ENCODE data around the gene DDX1. TPM values are rescaled to one million over a fixed set of nuclear protein-coding genes. Genes with fewer than 3 reads are reported as not detected.

Gene DDX1
- total RNA-seq, 1 experiment from 2014 or later: 115 TPM

DNA sequence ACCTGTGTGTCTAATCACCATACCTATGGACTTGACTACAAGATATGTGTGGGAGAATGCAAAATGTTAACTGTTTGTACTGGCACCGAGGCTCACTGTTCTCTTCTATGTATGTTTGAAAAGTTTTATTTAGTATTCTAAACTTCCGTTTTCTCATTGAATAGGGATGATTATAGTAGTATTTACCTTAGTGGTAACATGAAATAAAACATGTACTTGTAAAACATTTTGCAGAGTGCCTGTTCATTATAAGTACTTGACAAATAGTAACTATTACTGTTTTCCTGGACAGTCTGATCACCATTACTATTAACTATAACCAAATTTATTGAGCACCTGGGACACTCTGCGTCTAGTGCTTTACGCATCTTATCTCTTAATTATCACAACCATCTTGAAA lies 24.8 kb downstream of the DDX1 start (continued):
- TF ChIP-seq, protein P1, sequence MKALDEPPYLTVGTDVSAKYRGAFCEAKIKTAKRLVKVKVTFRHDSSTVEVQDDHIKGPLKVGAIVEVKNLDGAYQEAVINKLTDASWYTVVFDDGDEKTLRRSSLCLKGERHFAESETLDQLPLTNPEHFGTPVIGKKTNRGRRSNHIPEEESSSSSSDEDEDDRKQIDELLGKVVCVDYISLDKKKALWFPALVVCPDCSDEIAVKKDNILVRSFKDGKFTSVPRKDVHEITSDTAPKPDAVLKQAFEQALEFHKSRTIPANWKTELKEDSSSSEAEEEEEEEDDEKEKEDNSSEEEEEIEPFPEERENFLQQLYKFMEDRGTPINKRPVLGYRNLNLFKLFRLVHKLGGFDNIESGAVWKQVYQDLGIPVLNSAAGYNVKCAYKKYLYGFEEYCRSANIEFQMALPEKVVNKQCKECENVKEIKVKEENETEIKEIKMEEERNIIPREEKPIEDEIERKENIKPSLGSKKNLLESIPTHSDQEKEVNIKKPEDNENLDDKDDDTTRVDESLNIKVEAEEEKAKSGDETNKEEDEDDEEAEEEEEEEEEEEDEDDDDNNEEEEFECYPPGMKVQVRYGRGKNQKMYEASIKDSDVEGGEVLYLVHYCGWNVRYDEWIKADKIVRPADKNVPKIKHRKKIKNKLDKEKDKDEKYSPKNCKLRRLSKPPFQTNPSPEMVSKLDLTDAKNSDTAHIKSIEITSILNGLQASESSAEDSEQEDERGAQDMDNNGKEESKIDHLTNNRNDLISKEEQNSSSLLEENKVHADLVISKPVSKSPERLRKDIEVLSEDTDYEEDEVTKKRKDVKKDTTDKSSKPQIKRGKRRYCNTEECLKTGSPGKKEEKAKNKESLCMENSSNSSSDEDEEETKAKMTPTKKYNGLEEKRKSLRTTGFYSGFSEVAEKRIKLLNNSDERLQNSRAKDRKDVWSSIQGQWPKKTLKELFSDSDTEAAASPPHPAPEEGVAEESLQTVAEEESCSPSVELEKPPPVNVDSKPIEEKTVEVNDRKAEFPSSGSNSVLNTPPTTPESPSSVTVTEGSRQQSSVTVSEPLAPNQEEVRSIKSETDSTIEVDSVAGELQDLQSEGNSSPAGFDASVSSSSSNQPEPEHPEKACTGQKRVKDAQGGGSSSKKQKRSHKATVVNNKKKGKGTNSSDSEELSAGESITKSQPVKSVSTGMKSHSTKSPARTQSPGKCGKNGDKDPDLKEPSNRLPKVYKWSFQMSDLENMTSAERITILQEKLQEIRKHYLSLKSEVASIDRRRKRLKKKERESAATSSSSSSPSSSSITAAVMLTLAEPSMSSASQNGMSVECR (CRISPR knock-in tag; IDR thresholded peaks at IDR 0.05; ENCODE audit: borderline replicate concordance): no peak
- TF ChIP-seq, protein P2, sequence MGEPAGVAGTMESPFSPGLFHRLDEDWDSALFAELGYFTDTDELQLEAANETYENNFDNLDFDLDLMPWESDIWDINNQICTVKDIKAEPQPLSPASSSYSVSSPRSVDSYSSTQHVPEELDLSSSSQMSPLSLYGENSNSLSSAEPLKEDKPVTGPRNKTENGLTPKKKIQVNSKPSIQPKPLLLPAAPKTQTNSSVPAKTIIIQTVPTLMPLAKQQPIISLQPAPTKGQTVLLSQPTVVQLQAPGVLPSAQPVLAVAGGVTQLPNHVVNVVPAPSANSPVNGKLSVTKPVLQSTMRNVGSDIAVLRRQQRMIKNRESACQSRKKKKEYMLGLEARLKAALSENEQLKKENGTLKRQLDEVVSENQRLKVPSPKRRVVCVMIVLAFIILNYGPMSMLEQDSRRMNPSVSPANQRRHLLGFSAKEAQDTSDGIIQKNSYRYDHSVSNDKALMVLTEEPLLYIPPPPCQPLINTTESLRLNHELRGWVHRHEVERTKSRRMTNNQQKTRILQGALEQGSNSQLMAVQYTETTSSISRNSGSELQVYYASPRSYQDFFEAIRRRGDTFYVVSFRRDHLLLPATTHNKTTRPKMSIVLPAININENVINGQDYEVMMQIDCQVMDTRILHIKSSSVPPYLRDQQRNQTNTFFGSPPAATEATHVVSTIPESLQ (CRISPR knock-in tag; IDR thresholded peaks at IDR 0.05): no peak
- TF ChIP-seq, protein P3, sequence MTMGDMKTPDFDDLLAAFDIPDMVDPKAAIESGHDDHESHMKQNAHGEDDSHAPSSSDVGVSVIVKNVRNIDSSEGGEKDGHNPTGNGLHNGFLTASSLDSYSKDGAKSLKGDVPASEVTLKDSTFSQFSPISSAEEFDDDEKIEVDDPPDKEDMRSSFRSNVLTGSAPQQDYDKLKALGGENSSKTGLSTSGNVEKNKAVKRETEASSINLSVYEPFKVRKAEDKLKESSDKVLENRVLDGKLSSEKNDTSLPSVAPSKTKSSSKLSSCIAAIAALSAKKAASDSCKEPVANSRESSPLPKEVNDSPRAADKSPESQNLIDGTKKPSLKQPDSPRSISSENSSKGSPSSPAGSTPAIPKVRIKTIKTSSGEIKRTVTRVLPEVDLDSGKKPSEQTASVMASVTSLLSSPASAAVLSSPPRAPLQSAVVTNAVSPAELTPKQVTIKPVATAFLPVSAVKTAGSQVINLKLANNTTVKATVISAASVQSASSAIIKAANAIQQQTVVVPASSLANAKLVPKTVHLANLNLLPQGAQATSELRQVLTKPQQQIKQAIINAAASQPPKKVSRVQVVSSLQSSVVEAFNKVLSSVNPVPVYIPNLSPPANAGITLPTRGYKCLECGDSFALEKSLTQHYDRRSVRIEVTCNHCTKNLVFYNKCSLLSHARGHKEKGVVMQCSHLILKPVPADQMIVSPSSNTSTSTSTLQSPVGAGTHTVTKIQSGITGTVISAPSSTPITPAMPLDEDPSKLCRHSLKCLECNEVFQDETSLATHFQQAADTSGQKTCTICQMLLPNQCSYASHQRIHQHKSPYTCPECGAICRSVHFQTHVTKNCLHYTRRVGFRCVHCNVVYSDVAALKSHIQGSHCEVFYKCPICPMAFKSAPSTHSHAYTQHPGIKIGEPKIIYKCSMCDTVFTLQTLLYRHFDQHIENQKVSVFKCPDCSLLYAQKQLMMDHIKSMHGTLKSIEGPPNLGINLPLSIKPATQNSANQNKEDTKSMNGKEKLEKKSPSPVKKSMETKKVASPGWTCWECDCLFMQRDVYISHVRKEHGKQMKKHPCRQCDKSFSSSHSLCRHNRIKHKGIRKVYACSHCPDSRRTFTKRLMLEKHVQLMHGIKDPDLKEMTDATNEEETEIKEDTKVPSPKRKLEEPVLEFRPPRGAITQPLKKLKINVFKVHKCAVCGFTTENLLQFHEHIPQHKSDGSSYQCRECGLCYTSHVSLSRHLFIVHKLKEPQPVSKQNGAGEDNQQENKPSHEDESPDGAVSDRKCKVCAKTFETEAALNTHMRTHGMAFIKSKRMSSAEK (CRISPR knock-in tag; IDR thresholded peaks at IDR 0.05; ENCODE audit: borderline replicate concordance): no peak

DNA sequence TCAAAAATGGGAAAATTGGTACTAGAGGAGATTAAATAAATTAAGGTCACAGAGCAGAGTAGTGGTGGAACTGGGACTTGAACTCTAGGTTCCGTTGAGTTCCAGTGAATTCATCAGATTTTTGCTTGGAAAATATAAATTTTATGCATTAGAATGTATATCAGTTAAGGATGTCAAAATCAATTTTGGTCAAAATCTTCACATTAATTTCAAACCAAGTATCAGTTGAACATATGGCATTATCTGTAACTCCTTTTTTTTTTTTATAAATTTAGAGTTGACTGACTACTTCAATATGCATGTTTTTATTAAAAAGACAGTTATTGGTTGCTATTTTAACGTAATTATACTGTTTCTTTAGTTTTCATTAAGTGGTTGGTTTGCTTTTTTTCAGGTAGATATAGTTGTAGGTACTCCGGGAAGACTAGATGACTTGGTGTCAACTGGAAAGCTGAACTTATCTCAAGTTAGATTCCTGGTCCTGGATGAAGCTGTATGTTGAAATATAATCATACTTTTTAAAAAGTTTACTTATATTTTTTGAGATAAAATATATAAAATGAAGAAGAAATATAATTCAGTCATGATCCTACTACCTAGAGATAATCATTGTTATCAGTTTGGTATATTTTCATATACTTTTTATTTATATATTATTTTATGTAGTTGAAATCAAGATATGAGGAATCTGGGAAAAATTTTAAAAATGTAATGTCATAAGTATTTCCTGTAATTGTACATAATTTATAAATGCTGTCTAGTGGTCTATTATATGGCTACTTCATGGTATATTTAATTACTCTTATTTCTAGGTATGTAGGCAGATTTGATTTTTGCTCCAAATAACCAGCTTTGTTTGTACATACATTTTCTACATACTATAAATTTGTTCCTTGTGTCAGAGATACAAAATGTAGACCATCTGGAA lies 25.4 kb downstream of the DDX1 start:
- CTCF ChIA-PET: no interaction called here
- Mint-ChIP-seq H3K4me3 (no peak overlapping the region), H3K27ac (no peak overlapping the region), H3K9me3 (0 out of 2 replicates have a peak, but pooled peaks cover 3% of the 10 kb centered on the region), H3K27me3 (ENCODE audit: low read depth) (no peaks in the 10 kb centered on the region), H3K36me3 (peaks cover 53% of the 10 kb centered on the region), H3K4me1 (no peaks in the 10 kb centered on the region)
- DNase-seq (ENCODE audit: low spot score) (no peak), ATAC-seq (no peak)
- POLR2A ChIA-PET: no interaction called here
- no peak for TF ChIP-seq GABPB1 (CRISPR knock-in tag; IDR thresholded peaks at IDR 0.05)
- TF ChIP-seq NR2C2 (CRISPR knock-in tag; IDR thresholded peaks at IDR 0.05): no peak
- TF ChIP-seq, protein P4, sequence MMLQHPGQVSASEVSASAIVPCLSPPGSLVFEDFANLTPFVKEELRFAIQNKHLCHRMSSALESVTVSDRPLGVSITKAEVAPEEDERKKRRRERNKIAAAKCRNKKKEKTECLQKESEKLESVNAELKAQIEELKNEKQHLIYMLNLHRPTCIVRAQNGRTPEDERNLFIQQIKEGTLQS (CRISPR knock-in tag; conservative IDR thresholded peaks at IDR 0.05): no peak
- TF ChIP-seq, protein P3 (CRISPR knock-in tag; IDR thresholded peaks at IDR 0.05; ENCODE audit: borderline replicate concordance): no peak
- TF ChIP-seq NFYB (CRISPR knock-in tag; conservative IDR thresholded peaks at IDR 0.05; ENCODE audit: low read depth): no peak
- TF ChIP-seq, protein P5, sequence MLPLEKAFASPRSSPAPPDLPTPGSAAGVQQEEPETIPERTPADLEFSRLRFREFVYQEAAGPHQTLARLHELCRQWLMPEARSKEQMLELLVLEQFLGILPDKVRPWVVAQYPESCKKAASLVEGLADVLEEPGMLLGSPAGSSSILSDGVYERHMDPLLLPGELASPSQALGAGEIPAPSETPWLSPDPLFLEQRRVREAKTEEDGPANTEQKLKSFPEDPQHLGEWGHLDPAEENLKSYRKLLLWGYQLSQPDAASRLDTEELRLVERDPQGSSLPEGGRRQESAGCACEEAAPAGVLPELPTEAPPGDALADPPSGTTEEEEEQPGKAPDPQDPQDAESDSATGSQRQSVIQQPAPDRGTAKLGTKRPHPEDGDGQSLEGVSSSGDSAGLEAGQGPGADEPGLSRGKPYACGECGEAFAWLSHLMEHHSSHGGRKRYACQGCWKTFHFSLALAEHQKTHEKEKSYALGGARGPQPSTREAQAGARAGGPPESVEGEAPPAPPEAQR (CRISPR knock-in tag; IDR thresholded peaks at IDR 0.05): no peak
- TF ChIP-seq JUN (CRISPR knock-in tag; IDR thresholded peaks at IDR 0.05): no peak
- no peak for TF ChIP-seq JAZF1 (CRISPR knock-in tag; IDR thresholded peaks at IDR 0.05)
- TF ChIP-seq, protein P6, sequence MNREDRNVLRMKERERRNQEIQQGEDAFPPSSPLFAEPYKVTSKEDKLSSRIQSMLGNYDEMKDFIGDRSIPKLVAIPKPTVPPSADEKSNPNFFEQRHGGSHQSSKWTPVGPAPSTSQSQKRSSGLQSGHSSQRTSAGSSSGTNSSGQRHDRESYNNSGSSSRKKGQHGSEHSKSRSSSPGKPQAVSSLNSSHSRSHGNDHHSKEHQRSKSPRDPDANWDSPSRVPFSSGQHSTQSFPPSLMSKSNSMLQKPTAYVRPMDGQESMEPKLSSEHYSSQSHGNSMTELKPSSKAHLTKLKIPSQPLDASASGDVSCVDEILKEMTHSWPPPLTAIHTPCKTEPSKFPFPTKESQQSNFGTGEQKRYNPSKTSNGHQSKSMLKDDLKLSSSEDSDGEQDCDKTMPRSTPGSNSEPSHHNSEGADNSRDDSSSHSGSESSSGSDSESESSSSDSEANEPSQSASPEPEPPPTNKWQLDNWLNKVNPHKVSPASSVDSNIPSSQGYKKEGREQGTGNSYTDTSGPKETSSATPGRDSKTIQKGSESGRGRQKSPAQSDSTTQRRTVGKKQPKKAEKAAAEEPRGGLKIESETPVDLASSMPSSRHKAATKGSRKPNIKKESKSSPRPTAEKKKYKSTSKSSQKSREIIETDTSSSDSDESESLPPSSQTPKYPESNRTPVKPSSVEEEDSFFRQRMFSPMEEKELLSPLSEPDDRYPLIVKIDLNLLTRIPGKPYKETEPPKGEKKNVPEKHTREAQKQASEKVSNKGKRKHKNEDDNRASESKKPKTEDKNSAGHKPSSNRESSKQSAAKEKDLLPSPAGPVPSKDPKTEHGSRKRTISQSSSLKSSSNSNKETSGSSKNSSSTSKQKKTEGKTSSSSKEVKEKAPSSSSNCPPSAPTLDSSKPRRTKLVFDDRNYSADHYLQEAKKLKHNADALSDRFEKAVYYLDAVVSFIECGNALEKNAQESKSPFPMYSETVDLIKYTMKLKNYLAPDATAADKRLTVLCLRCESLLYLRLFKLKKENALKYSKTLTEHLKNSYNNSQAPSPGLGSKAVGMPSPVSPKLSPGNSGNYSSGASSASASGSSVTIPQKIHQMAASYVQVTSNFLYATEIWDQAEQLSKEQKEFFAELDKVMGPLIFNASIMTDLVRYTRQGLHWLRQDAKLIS (CRISPR knock-in tag; IDR thresholded peaks at IDR 0.05; ENCODE audit: borderline replicate concordance): no peak
- no peak for TF ChIP-seq KAT7 (CRISPR knock-in tag; IDR thresholded peaks at IDR 0.05; ENCODE audit: borderline replicate concordance)

All from WTC11 (cell line).